NCI-H82 treated with DMSO at 0.1 percent for 48 hours (cell line): ENCODE data around the gene CEP43.

Experiments
- DNase-seq: peaks from one replicate; lab custom pipeline; 2025; ENCODE audit not compliant: unreplicated experiment; lab: John Stamatoyannopoulos, UW

CEP43 gene

DNA sequence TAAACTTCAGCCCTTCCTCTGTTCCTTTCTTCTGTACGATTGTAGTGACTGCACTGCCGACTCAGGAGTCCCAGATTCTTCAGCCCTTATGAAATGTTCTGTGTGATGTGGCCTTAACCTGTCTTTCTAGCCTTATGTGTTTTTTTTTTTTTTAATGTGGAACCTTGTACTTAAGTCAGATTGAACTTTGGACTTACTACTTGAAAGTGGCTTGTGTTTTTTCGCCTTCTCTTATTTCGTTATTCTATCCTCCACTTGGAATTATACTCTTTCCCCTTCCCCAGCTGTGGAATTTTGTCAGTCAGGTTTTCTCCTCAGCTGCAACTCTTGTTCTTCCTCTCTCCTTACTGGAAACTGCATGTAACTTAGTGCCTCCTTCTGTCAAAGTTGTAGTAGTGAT is 8.8 kb downstream of the CEP43 start:
- DNase-seq, result no peak

DNA sequence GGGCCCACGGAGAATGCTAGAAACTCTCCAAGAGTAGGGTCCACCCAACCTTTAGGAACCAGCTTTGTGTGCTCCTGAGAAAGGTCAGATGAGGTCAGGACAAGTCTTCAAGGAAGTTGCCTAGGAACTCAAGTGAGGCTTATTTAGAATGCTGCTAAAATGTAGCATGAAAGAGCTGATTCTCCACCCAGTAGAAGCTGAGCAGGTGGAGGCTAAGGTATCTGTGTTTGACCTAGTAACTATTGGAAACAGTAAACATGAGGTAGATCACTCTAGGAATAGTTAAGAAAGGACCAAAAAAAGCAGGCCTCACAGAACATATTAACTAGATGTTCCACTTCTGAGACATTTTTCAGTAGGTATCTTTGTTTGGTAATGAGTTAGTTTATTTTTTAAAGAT is 13.9 kb downstream of the CEP43 start:
- DNase-seq, result no peak

DNA sequence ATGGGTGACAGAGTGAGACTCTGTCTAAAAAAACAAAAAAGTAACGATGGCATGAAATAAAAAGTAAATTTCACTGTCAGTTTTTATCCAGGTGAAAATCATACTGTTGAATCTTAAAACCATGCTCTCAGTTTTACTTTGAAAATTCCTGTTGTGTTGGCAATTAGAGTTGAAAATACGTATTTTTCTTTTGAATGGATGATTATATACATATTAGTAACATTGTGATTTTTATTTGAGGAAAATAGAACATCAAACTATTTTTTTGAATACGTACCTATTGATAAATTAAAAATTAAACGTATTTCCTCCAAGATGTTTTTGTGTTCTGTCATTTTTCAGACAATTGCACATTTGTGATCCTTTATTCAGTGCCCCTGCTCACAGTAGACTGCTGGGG is 14.7 kb downstream of the CEP43 start:
- no peak for DNase-seq

DNA sequence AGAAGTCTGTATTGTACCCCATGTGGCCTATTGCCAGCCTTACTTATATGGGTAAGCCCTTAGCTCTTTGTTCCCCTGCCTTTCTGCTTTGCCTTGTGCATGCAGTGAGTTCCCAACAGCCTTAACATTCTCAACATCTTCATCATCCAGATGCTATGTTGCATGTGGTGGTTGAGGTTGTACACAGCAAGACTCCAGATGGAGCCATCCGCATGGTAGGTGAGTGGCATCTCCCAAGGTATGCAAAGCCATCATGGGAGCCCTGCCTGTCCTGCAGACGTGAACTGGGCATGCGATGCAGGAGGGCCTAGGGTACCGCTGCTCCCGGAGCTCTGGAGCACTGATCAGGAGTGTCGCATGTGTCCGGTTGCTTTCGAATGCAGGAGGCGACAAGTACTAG is 16.1 kb downstream of the CEP43 start:
- DNase-seq, result no peak

DNA sequence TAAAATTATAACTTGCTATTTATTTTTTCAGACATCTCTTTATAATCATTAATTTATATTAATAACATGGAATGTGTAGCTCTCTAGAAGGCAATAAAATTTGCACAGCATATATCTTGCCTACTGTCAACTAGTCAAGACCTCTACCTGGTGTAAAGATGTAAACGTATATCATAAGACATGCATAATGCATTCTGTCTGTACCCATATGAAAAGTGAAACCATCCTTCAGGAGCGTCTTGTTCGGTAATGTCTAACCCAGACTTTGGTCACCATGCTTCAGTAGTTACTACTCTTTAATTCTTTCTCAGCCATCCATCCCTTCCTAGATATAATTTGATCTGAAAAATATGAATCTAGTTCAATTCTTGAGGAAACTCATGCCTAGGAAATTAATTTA is 21.0 kb downstream of the CEP43 start:
- no peak for DNase-seq

DNA sequence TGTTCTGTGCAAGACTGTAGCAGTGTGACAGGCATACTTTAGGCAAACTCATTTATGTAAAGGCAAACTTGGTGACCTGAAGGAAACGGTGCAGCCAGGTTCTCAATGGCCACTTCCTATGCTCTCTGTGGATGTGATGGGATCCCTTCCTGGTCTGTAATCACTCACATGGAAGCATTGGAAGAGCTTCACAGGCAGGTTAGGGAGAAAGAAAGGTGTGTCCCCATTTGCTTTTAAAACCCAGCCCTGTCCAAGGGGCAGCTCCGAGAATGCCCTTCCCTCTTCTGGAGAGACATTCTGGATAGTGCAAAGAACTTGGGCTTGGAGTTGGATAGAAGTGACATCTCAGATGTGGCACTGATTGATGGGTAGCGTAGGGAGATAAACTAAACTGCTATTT is 28.1 kb downstream of the CEP43 start:
- no peak for DNase-seq

DNA sequence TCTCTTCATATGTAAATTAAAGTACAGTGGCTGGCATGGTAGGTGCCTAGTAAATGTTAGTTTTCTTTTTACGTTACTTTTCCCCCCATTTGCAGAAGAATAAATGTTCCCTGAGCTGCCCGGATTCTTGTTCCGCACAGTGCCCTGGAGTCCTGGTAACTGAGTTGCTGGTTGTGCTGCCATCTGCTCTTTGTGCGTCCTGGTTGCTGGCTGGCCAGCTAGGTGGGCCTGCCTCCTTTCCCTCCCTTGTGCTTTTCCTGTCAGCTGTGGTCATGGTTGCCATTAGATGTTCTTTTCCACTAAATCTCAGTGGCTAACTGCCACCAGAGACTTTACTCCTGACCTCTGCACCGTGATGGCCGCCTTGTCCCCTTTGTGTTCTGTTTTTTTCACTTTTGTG is 28.6 kb downstream of the CEP43 start:
- DNase-seq, result no peak

DNA sequence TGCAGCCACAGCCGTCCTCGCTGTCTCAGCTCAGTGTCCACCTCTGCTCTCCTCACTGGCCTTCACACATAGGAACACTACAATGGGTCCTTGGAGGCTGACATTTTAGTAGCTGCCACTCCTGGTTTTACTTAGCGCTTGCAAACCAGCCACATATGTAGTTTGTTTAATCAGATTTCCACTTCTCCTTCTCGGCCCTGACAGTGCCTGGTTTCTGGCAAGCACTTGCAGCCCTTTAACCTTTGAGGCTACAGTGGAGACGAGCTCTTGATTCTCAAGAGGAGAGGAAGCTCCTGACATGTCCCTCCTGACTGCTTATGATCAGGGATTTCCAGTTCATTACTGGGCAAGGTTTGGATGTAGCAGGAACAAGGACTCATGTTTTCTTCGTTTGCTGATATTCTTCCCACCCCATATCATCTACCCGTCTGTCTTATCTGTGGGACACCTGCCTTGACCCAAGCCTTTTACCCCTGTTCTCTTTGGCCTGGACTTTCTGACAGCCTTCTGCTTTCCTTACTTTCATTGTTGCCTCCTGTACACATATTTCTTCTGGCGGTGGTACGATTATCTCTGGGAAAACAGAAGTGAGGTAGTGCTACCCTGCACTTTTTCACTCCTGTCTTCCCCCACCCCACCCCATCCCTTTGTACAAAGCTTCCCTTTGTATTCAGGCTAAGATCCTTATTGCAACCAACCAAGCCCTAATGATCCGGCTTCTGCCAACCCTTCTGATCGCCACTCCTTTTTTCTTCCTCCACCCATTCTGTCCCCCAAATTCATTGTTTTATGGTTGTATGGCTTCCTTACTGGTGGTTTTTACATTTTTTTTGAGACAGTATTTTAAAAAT is 31.2 kb downstream of the CEP43 start:
- DNase-seq, result peak; percentile 66

DNA sequence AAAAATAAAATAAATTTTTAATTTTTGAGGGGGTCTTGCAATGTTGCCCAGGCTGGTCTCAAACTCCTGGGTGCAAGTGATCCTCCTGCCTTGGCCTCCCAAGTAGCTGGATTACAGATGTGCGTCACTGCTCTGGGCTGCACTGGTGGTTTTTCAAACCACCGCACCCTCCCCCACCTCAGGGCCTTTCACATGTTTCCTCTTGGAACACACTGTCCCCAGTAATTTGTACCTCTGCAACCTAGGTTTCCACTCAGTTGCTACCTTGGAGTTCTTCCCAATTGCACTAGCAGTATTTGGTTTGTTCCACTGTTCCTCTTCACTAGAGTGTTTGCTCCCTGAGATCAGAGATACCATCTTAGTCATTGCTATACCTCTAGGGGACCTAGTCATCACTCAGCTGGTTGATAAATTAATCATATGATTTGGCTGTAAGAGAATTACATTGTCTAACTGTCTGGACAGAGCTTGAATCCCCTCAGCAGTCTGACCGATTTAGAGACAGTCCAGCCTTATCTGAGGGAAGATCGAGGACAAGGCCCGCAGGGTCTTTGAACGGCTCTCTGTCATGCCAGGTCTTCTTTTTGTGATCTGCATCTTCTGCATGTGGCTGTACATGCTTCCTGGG is 32.0 kb downstream of the CEP43 start:
- DNase-seq, result no peak

DNA sequence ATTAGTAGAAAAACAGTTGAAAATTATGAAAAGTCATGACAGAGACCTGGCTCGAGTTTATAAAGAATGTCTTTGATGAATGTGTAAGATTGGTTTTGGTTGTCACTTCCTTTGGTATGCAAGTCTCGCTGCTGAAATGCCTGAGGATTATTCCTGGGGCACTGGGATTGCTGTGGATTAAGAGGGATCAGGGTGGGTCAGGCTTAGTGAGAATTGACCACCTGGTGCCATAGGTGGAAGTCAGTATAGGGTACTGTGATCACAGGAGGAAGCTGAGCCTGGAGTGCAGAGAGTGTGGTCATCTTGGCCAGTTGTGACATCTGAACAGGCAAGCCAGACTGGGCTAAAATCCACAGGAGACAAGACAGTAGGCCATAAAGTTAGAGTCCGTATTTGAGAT is 34.9 kb downstream of the CEP43 start:
- peak; percentile 73 for DNase-seq

DNA sequence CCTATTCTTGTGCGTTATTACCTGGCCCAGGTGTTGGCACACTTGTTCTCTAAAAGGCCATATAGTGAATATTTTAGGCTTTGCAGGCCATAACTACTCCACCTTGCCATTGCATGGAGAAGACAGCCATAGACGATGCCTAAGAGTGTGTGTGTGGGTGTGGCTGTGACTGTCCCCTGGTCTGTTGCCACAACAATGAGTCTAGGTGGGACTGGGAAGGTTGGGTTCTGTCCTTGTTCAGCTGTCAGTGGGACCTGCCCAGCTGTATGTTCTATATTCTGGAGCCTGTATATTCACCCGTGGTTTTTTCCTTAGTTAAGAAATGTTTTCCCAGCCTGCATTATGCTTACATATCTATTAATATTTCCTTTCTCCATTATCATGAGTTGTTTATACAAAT is 38.6 kb downstream of the CEP43 start:
- DNase-seq, result no peak

DNA sequence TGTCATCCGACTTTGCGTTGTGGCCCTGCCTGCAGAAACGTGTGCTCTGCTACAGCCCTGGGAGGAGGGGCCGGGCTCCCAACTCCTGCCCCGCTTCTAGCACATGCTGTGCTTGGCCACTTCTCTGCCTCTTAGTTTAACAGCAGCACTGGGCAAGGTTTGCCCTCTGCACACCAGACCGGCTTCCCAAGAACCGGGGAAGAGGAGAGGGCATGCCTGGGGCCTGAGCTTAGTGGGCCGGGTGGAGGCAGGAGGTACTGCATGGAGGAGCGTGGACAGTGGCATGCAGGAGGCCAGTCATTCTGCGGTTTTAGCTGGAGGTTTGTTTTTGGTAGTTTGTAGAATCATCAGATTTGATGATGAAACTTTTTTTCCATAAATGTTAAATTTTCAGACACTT is 45.5 kb downstream of the CEP43 start:
- DNase-seq, result no peak

DNA sequence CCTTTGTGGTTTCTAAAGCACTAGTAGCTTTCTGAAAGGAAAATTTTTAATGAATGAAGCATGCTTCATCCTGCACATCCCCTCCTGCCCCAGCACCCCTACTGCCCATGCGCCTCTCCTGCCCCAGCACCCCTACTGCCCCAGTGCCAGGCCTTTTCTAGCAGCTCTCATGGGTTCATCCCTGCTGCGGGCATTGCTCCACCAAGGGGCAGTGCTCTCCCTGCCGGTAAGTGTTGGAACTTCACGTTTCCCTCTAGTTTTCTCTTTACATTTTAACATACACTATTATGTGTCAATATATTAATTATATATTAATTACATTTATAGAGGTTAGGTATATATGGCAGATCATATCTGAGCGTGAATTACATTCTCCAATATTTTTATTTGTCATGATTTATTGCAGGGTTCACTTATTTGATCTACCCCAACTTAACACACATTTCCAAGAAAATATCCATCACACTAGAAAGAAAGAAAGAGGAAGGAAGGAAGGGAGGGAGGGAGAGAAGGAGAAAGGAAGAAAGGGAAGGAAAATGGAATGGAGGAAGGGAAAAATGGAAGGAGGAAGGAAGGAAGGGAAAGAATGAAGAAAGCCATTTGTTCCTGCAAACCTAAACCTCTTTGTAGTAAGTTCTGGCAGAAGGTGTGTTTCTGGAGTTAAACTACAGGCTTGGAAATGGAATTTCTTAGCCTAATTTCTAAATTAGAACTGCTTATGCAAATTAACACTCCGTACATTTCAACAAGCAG is 46.8 kb downstream of the CEP43 start:
- DNase-seq, result no peak

DNA sequence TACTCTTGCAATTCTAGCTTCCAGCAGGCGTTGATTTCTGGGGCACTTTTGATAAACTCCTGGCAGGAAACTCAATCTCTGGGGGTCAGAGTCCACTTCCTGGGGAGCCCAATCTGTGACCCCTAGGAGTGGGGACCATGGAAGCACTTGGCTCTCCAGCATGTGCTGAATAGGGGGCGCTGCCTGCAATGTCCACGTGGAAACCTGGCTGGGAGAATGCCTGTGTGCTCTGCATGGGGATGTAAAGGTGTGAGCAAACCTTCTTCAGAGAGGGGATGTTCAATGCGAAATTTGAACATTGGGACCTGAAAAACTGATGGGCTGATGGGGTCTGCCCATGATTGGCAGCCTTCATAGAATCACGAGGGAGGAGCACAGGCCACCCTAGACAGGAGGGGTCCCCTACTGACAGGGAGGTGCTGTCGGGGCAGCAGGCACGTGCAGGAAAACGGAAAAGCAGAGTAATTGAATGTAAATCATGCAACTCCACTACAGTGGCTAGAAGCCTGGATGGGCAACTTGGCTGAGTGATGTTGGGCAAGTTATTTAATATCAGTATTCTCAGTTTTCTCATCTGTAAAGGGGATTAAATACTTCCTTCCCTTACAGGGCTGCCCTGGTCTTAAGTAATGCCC is 47.8 kb downstream of the CEP43 start:
- DNase-seq, result no peak

DNA sequence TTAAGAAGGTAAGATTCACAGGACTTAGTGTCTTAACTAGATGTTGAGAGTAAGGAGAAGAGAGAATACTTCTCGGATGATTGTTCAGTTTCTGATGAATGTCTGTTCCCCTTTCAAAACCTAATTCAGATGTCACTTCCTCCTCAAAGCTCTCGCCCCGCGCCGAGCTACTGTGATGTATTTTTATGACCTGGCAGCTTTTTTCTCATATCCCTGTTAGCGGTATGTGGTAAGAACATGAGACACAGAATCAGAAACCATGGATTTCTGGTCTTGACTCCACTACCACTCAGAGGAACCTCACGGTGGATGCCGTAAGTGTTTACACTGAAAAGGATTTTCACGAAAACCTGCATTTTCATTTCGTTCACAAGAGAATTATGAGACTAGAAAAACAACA is 48.4 kb downstream of the CEP43 start:
- no peak for DNase-seq
